ENCODE measurements around the gene SCNN1A.

The SCNN1A gene

DNA sequence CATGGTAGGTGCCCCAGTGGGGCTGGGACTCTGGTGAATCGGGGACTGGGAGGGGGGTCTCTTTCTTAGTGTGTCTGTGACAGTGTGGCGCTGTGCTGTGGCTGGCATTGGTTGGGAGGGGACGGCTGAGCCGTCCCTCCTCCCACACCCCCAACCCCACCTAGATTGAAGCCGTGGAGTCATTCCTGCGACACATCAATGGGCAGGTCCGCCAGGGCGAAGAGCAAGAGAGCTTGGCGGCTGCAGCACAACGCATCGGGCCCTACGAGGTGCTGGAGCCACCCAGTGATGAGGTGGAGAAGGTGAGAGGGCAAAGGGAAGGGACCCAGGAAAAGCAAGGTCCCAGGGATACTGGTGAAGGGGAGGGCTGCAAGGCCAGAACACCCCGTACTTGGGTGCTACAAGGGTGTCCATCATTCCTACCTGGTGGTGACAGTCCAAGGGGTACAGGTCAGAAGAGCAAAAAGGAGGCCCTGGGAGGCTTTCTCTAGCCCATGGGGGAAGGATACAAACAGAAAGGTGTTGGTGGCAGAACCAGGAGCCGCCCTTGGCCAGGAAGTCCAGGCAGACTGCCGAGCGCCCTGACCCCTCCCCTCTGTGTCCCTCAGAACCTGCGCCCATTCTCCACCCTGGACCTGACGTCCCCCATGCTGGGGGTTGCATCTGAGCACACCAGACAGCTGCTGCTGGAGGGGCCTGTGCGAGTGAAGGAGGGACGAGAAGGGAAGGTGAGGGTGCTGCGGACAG is 57.5 kb downstream of the SCNN1A start:
- no peak for DNase-seq (ENCODE audit: low read depth)

DNA sequence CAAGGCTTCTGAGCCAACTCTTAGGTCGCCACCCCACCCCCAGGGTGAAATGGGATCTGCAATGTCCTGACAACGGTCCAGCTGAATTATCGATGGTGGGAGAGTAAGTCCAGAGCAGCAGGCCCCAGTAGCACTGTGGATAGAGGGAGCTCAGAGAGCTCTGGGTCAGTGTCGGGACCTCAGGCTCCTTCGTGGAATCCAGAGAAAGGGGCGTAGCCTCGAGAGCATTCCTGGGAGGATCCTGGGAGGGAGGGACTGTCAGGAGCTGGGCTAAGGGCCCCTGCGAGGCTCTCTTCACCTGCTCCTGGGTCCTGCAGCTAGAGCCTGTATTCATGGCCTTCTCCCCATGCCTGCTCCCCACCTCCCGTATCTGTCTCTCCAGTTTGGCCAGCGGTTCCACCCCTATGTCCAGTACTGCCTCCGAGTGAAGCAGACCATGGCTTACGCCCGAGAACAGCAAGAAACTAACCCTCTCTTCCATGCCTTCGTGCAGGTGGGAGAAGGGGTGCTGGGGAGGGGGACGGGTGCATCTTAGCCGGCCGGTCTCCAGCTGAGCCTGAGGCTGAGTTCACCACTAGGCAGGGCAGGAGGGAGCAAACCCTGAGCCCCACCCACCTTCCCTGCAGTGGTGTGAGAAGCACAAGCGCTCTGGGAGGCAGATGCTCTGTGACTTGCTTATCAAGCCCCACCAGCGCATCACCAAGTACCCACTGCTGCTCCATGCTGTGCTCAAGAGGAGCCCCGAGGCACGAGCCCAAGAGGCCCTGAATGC is 58.3 kb downstream of the SCNN1A start:
- DNase-seq (ENCODE audit: low read depth) = no peak

DNA sequence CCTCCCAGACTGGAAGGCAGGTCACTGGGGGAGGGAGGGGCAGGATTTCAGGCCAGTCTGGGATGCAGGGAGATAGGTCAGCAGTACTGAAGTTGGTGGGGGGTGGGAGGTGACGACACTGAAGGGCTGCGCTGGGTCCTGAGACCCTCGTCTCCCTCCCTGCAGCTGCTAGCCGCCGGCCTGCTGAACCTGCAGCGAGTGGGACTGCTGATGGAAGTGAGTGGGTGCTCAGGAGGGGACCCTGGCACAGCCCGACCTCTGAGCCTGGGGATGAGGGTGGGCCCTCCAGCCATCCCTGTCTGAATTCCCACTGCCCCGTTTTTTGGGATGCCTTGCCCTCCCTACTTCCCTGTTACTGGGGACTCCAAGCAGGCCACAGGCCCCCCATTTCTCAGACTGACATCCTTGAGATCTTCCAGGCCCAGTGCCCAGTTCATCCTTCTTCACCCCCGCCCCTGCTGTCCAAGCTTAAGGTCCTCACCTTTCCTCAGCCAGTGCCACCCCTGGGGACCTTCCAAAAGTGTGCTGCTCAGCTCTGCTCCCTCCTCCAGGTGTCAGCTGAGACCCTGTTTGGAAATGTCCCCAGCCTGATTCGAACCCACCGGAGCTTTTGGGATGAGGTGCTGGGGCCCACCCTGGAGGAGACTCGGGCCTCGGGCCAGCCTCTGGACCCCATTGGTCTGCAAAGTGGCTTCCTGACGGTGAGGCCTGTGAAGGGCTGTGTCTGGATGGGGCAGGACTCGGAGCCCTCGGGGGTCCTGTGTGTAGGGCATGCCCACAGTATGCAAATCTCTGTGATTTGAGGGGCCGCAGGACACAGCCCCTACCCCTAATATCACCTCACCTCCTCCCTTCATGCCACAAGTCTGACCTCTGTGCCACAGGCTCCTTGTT is 59.4 kb downstream of the SCNN1A start:
- no peak for DNase-seq (ENCODE audit: low read depth)

DNA sequence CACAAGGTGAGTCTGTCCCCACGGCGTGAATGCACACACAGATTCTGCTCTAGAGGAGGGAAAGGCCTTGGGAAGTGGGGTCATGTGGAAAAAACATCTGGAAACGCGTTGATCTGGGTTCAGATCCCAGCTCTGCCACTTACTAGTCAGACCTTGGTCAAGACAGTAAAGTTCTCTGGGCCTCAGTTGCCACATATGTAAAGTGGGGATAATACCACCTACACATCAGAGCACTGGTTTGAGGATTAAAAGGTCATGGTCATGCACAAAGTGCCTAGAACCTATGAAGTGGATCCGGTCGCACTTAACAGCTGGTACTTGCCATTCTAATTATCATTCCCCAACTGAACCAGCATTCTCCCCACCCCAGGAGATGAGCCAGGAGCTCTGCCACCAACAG is 60.2 kb downstream of the SCNN1A start:
- no peak for DNase-seq (ENCODE audit: low read depth)

DNA sequence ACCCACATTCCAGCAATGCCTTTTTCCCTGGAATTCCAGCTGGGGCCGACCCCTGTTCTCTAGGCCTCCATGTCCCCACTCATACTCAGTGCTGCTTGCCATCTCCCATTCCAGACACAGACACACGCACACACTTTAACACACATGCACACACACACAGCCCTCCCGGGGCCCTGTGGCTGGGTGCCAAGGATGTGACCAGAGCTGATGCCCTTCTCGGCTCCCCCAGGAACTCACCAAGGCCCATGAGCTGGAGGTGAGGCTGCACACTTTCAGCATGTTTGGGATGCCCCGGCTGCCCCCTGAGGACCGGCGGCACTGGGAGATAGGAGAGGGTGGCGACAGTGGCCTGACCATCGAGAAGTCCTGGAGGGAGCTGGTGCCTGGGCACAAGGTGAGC is 60.6 kb downstream of the SCNN1A start:
- no peak for DNase-seq (ENCODE audit: low read depth)

DNA sequence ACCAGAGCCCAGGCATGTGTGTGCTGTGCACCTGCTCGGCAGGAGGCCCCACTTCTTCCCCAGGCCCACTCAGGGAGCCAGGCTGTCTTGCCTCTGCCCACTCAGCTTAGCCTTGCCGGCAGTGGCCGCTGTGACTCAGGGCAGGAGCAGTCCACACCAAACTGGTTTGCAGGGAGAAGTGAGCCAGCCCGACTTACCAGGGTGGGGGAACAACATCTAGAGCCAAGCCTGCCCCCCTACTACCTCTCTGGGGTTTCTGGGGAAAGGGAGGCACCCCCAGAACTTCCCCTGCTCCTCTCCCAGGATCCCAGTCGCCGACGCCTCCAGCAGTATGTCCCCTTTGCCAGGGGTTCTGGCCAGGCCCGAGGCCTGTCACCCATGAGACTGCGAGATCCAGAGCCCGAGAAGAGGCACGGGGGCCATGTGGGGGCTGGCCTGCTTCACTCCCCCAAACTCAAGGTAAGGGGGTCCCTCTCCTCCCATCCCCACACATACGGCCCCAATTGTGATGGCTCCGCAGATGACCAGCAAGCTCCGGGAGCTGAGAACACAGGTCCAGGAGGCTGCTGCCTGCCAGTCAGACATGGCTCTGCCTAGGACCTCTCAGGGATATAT is 61.9 kb downstream of the SCNN1A start:
- no peak for DNase-seq (ENCODE audit: low read depth)

DNA sequence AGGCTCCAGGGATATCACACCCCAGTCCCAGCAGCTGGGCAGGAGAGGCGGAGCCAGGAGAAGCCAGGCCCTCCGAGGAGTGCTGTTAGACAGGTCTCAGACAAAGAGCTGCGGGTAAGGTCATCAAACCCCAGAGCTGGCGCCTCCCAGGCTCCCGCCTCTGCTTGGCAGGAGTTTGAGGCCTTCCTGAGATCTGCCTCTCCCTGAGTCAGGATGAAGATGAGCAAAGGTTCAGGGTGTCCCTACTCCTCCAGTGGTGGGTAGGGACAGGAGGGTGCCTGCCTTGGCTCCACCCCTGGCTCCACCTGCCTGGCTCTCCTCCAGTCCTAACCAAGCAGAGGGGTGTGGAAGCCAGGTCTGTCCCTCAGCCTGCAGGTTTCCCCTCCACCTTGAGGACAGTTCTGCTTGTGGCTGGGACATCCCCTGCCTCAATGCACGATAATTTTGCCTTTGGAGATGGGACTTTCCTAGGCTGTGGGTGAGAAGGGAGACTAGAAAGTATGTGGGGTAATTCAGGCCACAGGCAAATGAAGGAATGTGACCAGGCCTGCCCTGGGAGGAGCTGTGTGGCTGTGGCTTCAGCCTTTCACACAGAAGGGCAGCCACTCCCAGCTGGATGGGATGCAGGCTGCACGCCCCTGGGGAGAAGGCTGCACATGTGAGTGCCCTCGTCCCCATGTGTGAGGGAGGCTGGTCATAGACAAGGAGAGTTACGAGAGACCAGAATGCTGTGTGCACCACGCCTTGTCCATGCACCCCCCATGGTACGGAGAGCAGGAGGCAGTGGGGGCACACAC is 62.6 kb downstream of the SCNN1A start:
- DNase-seq (ENCODE audit: low read depth) = no peak

DNA sequence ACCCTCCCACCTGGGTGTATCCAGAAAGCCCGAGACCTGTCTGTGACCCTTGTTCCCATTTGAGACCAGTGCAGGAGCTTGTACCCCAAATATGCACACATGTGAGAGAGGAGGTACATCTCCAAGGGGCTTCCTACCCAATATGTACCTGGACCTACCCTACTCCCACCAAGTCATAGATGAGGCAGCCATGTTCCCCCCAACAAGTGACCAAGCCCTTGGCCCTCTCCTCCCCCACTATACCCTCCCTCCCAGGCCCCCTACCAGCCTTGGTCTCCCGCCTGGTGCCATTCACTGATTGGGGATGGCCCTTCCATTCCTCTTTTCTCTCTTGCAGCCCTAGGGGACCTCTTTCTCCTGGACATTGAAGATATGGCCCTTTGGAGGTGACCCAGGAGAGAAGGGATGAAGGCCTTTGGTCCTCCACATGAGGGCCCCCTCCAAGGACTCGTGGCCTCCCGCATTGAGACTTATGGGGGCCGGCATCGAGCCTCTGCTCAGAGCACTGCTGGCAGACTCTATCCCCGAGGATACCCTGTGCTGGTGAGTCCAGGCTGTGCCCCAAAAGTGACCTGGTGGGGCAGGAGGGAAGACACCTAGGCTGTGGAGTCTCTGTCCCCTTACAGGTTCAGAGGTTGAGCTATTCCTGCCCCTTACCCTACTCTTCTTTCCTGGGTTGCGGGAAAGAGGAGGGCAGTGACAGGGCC is 63.4 kb downstream of the SCNN1A start:
- no peak for DNase-seq (ENCODE audit: low read depth)

DNA sequence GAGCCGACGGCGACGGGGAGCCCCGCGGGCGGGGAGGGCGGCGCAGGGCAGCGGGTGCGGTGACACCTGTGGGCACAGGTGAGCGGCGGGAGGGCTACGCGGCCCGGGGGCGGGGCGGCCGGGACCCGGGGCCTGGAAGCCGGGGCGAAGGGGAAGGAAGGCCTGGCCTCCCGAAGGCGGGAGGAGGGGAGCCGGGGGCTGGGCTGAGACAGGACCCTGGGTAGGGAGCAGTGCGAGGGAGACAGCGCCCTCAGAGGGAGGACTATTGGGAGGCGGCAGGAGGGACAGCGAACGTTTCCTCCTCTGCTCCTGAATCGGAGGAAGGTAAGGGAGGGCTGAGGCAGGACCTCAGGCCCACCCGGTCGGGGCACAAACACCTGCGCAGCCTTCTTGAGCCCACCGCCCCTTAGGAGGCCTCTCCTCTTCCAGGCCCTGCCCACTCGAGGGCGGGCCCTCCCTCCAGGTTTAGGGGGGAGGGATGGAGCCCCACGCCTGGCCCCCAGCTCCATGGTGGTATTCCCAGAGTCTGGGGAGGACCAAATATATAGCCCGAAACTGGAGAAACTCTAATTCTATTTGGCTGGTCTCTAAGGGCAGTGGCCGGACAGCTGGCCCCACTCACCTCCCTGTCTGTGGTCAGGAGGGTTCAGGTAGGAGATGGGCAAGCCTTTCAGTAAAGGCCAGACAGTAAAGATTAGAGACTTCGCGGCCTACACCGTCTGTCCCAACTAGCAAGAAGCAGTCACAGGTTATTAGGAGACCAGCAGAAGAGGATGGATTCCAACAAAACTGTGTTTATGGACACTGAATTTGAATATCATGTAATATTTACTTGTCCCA is 64.4 kb downstream of the SCNN1A start:
- DNase-seq (ENCODE audit: low read depth) = no peak

DNA sequence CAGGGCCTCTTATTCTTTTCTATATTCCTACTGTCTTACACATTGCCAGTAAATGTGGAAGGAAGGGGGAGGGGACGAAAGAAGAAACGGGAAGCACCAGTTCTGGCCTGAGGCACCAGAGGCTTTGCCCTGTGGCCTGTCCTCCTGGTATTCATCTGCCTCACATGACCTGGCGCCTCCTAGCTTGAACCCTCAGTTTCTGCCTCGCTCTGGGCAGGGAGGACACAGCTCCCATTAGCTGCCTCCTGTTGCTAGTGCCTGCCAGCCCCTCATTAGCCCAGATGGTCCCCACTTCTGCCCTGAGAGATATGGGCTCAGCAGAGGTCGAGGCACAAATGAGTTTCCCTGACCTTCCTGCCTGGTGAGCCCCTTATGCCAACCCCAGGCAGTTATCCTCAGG is 67.8 kb downstream of the SCNN1A start:
- no peak for DNase-seq (ENCODE audit: low read depth)

DNA sequence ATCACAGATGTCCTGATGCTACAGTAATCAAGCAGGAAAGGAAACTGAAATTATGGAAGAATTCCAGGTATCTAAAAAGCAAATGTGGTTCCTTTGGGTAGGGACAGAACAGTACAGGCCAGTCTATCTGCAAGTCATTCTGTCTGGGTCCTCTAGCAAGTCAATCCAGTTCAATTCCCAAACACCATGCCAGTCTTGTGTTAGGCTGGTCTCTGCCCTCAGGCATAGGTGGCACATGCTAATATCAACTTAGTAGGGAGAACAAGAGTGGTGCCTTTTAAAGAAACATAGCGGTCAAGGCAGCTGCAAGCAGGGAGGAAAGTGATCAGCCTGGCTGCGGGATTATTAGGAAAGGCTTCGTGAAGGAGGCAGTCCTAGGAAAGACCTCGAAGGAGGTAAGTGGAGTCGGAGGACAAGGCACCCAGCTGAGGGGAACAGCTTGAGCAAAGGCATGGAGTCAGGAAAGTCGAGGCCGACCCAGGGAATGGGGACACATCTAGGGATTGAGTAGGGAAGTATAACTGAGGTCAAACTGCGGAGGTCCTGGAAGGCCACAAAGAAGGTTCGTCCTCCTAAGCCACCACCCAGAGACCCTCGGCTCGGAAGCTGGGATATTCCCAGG is 68.7 kb downstream of the SCNN1A start:
- DNase-seq (ENCODE audit: low read depth) = no peak

DNA sequence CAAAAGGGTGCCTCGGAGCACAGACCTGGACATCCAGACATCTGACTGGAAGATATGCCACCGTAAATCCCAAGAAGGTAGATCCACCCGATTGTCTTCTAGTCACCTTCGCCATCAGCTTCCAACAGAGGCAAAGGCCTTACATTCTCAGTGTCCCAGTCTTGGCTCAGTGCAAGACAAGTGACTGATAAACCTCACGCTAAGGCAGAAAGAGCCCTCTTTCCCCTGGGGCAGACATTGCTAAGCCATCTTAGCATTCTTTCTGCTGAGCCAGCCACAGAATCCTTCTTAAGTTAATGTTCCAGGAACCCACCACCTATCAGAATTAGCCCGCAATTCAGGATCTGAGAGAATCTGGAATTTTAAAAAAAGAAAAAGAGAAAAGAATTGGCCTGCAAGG is 69.2 kb downstream of the SCNN1A start:
- DNase-seq (ENCODE audit: low read depth) = no peak

DNA sequence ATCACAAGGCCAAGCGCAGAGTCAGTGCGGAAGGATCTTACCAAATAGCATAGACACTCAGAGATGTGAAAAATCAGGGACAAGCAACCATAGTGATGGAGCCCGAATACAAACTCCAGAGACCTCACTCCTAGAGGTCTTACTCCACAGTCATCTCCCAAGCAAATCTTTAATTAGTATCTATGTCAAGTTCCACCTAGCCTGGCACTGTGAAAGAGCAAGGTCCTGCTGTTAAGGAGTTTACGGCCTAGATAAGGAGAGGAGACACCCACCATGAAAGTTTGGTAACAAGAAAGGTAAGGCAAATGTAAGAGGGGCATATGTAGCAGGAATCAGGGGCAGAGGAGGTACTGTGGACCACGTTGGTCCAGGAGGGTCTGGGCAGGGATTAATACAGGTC is 72.3 kb downstream of the SCNN1A start:
- DNase-seq (ENCODE audit: low read depth) = no peak

DNA sequence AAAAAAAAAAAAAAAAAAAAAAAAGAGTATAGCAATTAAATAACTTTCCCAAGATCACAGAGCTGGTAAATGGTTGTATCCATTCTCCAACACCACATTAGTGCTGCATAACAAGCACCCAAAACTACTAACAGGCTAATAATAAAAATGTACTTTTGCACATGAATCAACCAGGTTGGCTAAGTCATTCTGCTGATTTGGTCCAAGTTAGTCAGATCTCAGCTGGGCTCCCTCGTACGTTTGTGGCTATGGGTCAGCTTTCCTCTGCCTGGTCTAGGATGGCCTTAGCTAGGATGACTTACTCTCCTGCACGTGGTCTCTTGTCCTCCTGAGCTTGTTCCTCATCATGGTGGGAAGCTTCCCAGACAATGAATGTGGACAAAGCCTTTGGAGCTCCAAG is 72.7 kb downstream of the SCNN1A start:
- DNase-seq (ENCODE audit: low read depth) = no peak

DNA sequence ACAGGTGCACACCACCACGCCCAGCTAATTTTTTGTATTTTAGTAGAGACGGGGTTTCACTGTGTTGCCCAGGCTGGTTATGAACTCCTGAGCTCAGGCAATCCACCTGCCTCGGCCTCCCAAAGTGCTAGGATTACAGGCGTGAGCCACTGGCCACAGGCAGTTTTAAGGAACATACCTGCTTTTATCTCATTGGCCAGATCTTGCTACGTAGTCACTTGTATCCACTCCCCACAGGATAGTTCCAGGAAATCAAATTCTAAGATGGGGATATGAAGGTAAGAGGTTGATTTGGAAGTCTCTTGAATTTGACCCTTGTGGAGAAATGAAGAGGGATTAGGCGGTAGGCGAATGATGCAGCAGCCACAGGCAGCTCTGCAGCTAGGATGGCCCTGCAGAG is 73.6 kb downstream of the SCNN1A start:
- no peak for DNase-seq (ENCODE audit: low read depth)

DNA sequence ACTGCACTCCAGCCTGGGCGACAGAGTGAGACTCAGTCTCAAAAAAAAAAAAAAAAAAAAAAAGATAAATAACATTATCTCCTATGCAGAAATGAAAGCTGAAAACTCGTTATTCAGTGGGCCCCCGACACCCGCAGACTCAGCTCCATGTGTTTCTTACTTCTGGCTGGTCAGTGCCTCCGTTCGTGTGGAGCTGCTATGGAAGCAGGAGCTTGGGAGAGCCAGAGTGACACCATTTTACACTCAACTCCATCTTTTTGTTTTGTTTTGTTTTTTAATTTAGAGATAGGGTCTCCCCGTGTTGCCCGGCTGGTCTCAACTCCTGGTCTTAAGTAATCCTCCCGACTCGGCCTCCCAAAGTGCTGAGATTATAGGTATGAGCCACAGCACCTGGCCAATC is 78.2 kb downstream of the SCNN1A start:
- DNase-seq (ENCODE audit: low read depth) = no peak

Measured in T follicular helper cell (primary cell).